GM21381 (cell line): ENCODE data around the gene ASCC3.
A peak's percentile ranks its signal among the peaks of the same experiment; 100 is the strongest.
"Not testable (repeated sequence)": the region's sequence is repeated elsewhere in the genome, so short reads cannot be mapped to it uniquely, and the experiment has no call there.

Experiments
- ATAC-seq: cut with Tn5 transposase; IDR thresholded peaks from one replicate; pipeline ENCODE4 v1.9.1; 2021; ENCODE audit warnings: mild to moderate bottlenecking, moderate library complexity; ENCODE audit not compliant: unreplicated experiment

The ASCC3 gene

GRCh38 chr6:100880853-100881706 lies at the start of gene ASCC3:
Gene ASCC3 (minus strand): TSS chr6:100881329. CDS start chr6:100867997, 13,332 bp downstream.
- ATAC-seq = peak; percentile 94

GRCh38 chr6:100925749-100926148 lies 44.6 kb upstream of the ASCC3 start:
- ATAC-seq = no peak

GRCh38 chr6:100924534-100925227 lies 43.6 kb upstream of the ASCC3 start:
- no peak for ATAC-seq

- no peak for ATAC-seq
These were observed 42.5 kb upstream of the ASCC3 start for GRCh38 chr6:100923481-100924165.

GRCh38 chr6:100920028-100920605 lies 39.0 kb upstream of the ASCC3 start:
- no peak for ATAC-seq

GRCh38 chr6:100918152-100918551 lies 37.0 kb upstream of the ASCC3 start:
- ATAC-seq = no peak

- no peak for ATAC-seq
These were observed 34.7 kb upstream of the ASCC3 start for GRCh38 chr6:100915876-100916275.

GRCh38 chr6:100913400-100914276 lies 32.5 kb upstream of the ASCC3 start:
- no peak for ATAC-seq

- no peak for ATAC-seq
These were observed 25.2 kb upstream of the ASCC3 start for GRCh38 chr6:100906325-100906724.

GRCh38 chr6:100905067-100905466 lies 23.9 kb upstream of the ASCC3 start:
- no peak for ATAC-seq

GRCh38 chr6:100904316-100904715 lies 23.2 kb upstream of the ASCC3 start:
- ATAC-seq = no peak

GRCh38 chr6:100901582-100901981 lies 20.5 kb upstream of the ASCC3 start:
- ATAC-seq = no peak

GRCh38 chr6:100899202-100899601 lies 18.1 kb upstream of the ASCC3 start:
- no peak for ATAC-seq

GRCh38 chr6:100897671-100898070 lies 16.5 kb upstream of the ASCC3 start:
- no peak for ATAC-seq

- no peak for ATAC-seq
These were observed 12.6 kb upstream of the ASCC3 start for GRCh38 chr6:100893743-100894142.

- ATAC-seq = no peak
These were observed 11.6 kb upstream of the ASCC3 start for GRCh38 chr6:100892693-100893092.

- no peak for ATAC-seq
These were observed 11.0 kb upstream of the ASCC3 start for GRCh38 chr6:100892116-100892515.

- no peak for ATAC-seq
These were observed 9.9 kb upstream of the ASCC3 start for GRCh38 chr6:100891079-100891478.

GRCh38 chr6:100890646-100891045 lies 9.5 kb upstream of the ASCC3 start:
- not testable (repeated sequence) for ATAC-seq

GRCh38 chr6:100889351-100889750 lies 8.2 kb upstream of the ASCC3 start:
- no peak for ATAC-seq
